HepG2 (cell line): ENCODE data around the gene NDUFAF5. TPM values are rescaled to one million over a fixed set of nuclear protein-coding genes. Genes with fewer than 3 reads are reported as not detected.

ENCODE experiments used
- CBX2 ChIP-seq, 2 experiments: fragments of 200-600 bp in 1 of 2; sonication (generic); formaldehyde crosslinking in 1 of 2; IDR thresholded peaks; 2 replicates each; pipeline versions ENCODE4 v1.7.0 to v1.8.1; 2018 to 2022; ENCODE audit warnings: low read depth in 2 of 2, low read length in 1 of 2, mild to moderate bottlenecking in 1 of 2, missing genetic modification reagents in 1 of 2
- EZH2 ChIP-seq: conservative IDR thresholded peaks from 2 replicates; pipeline ENCODE4 v1.6.1; 2012; ENCODE audit warnings: mild to moderate bottlenecking, low read depth, low read length, moderate library complexity
- FOXJ3 ChIP-seq: sonication (generic); formaldehyde crosslinking; IDR thresholded peaks from 2 replicates; pipeline ENCODE4 v1.4.0; 2020; ENCODE audit warnings: missing genetic modification reagents, mild to moderate bottlenecking, borderline replicate concordance
- GATA4 ChIP-seq: sonication (generic); IDR thresholded peaks from 2 replicates; pipeline ENCODE4 v1.6.1; 2016; ENCODE audit warnings: antibody characterized with exemption, low read depth, borderline replicate concordance
- ONECUT2 ChIP-seq: sonication (generic); formaldehyde crosslinking; IDR thresholded peaks from 2 replicates; pipeline ENCODE4 v1.4.0; 2020; ENCODE audit warnings: missing genetic modification reagents
- PHF5A ChIP-seq: IDR thresholded peaks from one replicate; pipeline ENCODE4 v1.6.1; 2018; ENCODE audit warnings: low read depth, missing genetic modification reagents; ENCODE audit not compliant: unreplicated experiment
- POLR2A ChIP-seq, 2 experiments: IDR thresholded peaks; 2 replicates each; pipeline ENCODE4 v1.6.1; 2011; ENCODE audit warnings: low read depth in 2 of 2, low read length in 2 of 2, mild to moderate bottlenecking in 1 of 2, moderate library complexity in 1 of 2; ENCODE audit not compliant: insufficient read depth in 1 of 2
- PRMT3 ChIP-seq: sonication (generic); formaldehyde crosslinking; IDR thresholded peaks from 2 replicates; pipeline ENCODE4 v1.8.1; 2022; ENCODE audit warnings: low read depth, mild to moderate bottlenecking, moderate library complexity, missing genetic modification reagents, borderline replicate concordance
- SIX4 ChIP-seq: sonication (generic); formaldehyde crosslinking; IDR thresholded peaks from 2 replicates; pipeline ENCODE4 v1.4.0; 2020; ENCODE audit warnings: missing genetic modification reagents
- SRSF9 ChIP-seq: fragments of 200-400 bp; formaldehyde crosslinking; IDR thresholded peaks from 2 replicates; pipeline ENCODE4 v1.6.1; 2018; ENCODE audit warnings: borderline replicate concordance, mild to moderate bottlenecking, low read depth, low read length; ENCODE audit not compliant: insufficient read depth, poor library complexity, severe bottlenecking
- U2AF1 ChIP-seq: fragments of 200-400 bp; formaldehyde crosslinking; optimal IDR thresholded peaks from 2 replicates; pipeline ENCODE3; 2017; ENCODE audit warnings: mild to moderate bottlenecking, low read depth, low read length
- ZFP37 ChIP-seq: sonication (generic); formaldehyde crosslinking; IDR thresholded peaks from 2 replicates; pipeline ENCODE4 v1.4.0; 2020; ENCODE audit warnings: missing genetic modification reagents, borderline replicate concordance
- ZKSCAN8 ChIP-seq: IDR thresholded peaks from 2 replicates; pipeline ENCODE4 v1.6.1; 2016; ENCODE audit warnings: borderline replicate concordance, missing genetic modification reagents, missing compliant biosample characterization
- ZNF235 ChIP-seq: sonication (generic); formaldehyde crosslinking; IDR thresholded peaks from 2 replicates; pipeline ENCODE4 v1.8.1; 2023; ENCODE audit warnings: mild to moderate bottlenecking, missing genetic modification reagents, borderline replicate concordance
- ZNF264 ChIP-seq: sonication (generic); formaldehyde crosslinking; IDR thresholded peaks from 2 replicates; pipeline ENCODE4 v1.4.0; 2020; ENCODE audit warnings: missing genetic modification reagents
- ZNF3 ChIP-seq: IDR thresholded peaks from 2 replicates; pipeline ENCODE4 v1.7.0; 2017; ENCODE audit warnings: inconsistent platforms
- ZNF354B ChIP-seq: sonication (generic); formaldehyde crosslinking; IDR thresholded peaks from 2 replicates; pipeline ENCODE4 v1.8.0; 2022; ENCODE audit warnings: mild to moderate bottlenecking, missing genetic modification reagents
- polyA plus RNA-seq, 8 experiments: library from polyadenylated mRNA; depleted of rRNA in 3 of 8; stranded (reverse) in 7 of 8; unstranded in 1 of 8; fragments of >200 nt; fragmentation: Illumina TruSeq in 4 of 8; extraction: Trizol in 4 of 8; gene quantifications; 2 replicates each; pipeline versions ENCODE4 v1.2.1 to v1.2.3, GENCODE V29; 2011 to 2016; ENCODE audit warnings: low read depth in 4 of 8, missing spikeins in 1 of 8, mixed read lengths in 1 of 8; ENCODE audit not compliant: insufficient read depth in 1 of 8
- total RNA-seq, 5 experiments: library from RNA; depleted of rRNA; stranded (reverse); fragments of >200 nt; fragmentation: Illumina TruSeq; extraction: Trizol; gene quantifications; 2 replicates each; pipeline ENCODE4 v1.2.3, GENCODE V29; 2016; ENCODE audit warnings: low read depth in 1 of 5
- TF ChIP-seq, protein P1 (sequence below): sonication (generic); formaldehyde crosslinking; IDR thresholded peaks from 2 replicates; pipeline ENCODE4 v1.5.0; 2020; ENCODE audit warnings: mild to moderate bottlenecking, missing genetic modification reagents
- TF ChIP-seq, protein P2 (sequence below): sonication (generic); formaldehyde crosslinking; IDR thresholded peaks from 2 replicates; pipeline ENCODE4 v1.5.0; 2020; ENCODE audit warnings: mild to moderate bottlenecking, missing genetic modification reagents
- TF ChIP-seq, protein P3 (sequence below): sonication (generic); formaldehyde crosslinking; IDR thresholded peaks from 2 replicates; pipeline ENCODE4 v1.4.0; 2020; ENCODE audit warnings: missing genetic modification reagents
- TF ChIP-seq, protein P4 (sequence below): sonication (generic); formaldehyde crosslinking; IDR thresholded peaks from 2 replicates; pipeline ENCODE4 v1.8.1; 2022; ENCODE audit warnings: low read depth, mild to moderate bottlenecking, missing genetic modification reagents

The NDUFAF5 gene
- total and polyA plus RNA-seq, 2 of the 13 experiments (the other 11 are each of a cell fraction or from before 2014, with no cell fraction given) = 23.1 to 66.7 TPM

DNA sequence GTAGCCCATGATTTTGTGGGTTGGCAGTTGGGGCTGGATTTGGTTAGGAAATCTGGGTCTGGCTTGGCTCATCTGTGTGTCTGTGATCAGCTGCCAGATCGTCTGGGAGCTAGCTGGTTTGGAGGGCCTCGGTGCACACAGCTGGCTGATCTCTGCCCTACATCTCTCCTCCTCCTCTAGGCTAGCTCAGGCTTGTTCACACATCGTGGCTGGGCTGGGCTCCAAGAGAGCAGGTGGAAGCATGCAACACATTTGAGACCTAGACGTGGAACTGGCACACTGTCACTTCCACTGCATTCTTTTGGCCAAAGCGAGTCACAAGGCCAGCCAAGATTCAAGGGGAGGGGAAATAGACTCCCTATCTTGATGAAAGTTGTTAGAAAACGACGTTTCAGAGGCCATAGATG is 15.9 kb downstream of the NDUFAF5 start (continued):
- TF ChIP-seq ZNF264 (CRISPR knock-in tag) = peak; percentile 66; the same call in 1 of the 2 replicates
- TF ChIP-seq, protein P1, sequence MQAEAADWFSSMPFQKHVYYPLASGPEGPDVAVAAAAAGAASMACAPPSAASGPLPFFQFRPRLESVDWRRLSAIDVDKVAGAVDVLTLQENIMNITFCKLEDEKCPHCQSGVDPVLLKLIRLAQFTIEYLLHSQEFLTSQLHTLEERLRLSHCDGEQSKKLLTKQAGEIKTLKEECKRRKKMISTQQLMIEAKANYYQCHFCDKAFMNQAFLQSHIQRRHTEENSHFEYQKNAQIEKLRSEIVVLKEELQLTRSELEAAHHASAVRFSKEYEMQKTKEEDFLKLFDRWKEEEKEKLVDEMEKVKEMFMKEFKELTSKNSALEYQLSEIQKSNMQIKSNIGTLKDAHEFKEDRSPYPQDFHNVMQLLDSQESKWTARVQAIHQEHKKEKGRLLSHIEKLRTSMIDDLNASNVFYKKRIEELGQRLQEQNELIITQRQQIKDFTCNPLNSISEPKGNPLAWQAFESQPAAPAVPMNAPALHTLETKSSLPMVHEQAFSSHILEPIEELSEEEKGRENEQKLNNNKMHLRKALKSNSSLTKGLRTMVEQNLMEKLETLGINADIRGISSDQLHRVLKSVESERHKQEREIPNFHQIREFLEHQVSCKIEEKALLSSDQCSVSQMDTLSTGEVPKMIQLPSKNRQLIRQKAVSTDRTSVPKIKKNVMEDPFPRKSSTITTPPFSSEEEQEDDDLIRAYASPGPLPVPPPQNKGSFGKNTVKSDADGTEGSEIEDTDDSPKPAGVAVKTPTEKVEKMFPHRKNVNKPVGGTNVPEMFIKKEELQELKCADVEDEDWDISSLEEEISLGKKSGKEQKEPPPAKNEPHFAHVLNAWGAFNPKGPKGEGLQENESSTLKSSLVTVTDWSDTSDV = no peak
- TF ChIP-seq FOXJ3 = no peak
- peak in 1 of 2 experiments; percentile 41; a peak in 1 of 4 replicates for TF ChIP-seq POLR2A (IDR thresholded peaks at IDR 0.05; ENCODE audit: insufficient read depth in 1 of 2, low read depth in 2 of 2, low read length in 2 of 2)
- TF ChIP-seq GATA4 = no peak
- TF ChIP-seq, protein P2, sequence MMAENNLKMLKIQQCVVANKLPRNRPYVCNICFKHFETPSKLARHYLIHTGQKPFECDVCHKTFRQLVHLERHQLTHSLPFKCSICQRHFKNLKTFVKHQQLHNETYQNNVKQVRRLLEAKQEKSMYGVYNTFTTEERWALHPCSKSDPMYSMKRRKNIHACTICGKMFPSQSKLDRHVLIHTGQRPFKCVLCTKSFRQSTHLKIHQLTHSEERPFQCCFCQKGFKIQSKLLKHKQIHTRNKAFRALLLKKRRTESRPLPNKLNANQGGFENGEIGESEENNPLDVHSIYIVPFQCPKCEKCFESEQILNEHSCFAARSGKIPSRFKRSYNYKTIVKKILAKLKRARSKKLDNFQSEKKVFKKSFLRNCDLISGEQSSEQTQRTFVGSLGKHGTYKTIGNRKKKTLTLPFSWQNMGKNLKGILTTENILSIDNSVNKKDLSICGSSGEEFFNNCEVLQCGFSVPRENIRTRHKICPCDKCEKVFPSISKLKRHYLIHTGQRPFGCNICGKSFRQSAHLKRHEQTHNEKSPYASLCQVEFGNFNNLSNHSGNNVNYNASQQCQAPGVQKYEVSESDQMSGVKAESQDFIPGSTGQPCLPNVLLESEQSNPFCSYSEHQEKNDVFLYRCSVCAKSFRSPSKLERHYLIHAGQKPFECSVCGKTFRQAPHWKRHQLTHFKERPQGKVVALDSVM (CRISPR knock-in tag) = no peak
- no peak for TF ChIP-seq CBX2 (IDR thresholded peaks at IDR 0.05; ENCODE audit: low read depth, low read length)
- no peak for TF ChIP-seq CBX2 (CRISPR knock-in tag; IDR thresholded peaks at IDR 0.05; ENCODE audit: low read depth)
- TF ChIP-seq U2AF1 = no peak
- peak; percentile 63 for TF ChIP-seq ONECUT2 (CRISPR knock-in tag)
- TF ChIP-seq ZNF354B (CRISPR knock-in tag) = no peak
- TF ChIP-seq ZNF235 (CRISPR knock-in tag) = no peak
- TF ChIP-seq EZH2 = no peak
- no peak for TF ChIP-seq PRMT3 (CRISPR knock-in tag)
- peak; percentile 21; the same call in 1 of the 2 replicates for TF ChIP-seq SIX4 (CRISPR knock-in tag)
- TF ChIP-seq, protein P3, sequence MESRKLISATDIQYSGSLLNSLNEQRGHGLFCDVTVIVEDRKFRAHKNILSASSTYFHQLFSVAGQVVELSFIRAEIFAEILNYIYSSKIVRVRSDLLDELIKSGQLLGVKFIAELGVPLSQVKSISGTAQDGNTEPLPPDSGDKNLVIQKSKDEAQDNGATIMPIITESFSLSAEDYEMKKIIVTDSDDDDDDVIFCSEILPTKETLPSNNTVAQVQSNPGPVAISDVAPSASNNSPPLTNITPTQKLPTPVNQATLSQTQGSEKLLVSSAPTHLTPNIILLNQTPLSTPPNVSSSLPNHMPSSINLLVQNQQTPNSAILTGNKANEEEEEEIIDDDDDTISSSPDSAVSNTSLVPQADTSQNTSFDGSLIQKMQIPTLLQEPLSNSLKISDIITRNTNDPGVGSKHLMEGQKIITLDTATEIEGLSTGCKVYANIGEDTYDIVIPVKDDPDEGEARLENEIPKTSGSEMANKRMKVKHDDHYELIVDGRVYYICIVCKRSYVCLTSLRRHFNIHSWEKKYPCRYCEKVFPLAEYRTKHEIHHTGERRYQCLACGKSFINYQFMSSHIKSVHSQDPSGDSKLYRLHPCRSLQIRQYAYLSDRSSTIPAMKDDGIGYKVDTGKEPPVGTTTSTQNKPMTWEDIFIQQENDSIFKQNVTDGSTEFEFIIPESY = 0 out of 2 replicates have a peak, but pooled peaks have one; percentile 20
- no peak for TF ChIP-seq SRSF9
- TF ChIP-seq, protein P4, sequence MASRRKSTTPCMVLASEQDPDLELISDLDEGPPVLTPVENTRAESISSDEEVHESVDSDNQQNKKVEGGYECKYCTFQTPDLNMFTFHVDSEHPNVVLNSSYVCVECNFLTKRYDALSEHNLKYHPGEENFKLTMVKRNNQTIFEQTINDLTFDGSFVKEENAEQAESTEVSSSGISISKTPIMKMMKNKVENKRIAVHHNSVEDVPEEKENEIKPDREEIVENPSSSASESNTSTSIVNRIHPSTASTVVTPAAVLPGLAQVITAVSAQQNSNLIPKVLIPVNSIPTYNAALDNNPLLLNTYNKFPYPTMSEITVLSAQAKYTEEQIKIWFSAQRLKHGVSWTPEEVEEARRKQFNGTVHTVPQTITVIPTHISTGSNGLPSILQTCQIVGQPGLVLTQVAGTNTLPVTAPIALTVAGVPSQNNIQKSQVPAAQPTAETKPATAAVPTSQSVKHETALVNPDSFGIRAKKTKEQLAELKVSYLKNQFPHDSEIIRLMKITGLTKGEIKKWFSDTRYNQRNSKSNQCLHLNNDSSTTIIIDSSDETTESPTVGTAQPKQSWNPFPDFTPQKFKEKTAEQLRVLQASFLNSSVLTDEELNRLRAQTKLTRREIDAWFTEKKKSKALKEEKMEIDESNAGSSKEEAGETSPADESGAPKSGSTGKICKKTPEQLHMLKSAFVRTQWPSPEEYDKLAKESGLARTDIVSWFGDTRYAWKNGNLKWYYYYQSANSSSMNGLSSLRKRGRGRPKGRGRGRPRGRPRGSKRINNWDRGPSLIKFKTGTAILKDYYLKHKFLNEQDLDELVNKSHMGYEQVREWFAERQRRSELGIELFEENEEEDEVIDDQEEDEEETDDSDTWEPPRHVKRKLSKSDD = peak; percentile 82
- no peak for TF ChIP-seq ZFP37 (CRISPR knock-in tag)
- no peak for TF ChIP-seq ZNF3 (CRISPR knock-in tag)
- TF ChIP-seq ZKSCAN8 (CRISPR knock-in tag) = no peak
- TF ChIP-seq PHF5A (CRISPR knock-in tag) = no peak
